Measurements from ENCODE around the gene FYB1. TPM values are rescaled to one million over a fixed set of nuclear protein-coding genes. Genes with fewer than 3 reads are reported as not detected.

Gene FYB1
- total RNA-seq, 1 experiment from 2014 or later: 0.46 TPM

- intact Hi-C loops (cut with micrococcal nuclease; ENCODE audit: unreplicated experiment): no loop called here
- no peak overlapping the region for H3K27ac ChIP-seq (ENCODE audit: low read length)
- DNase-seq (ENCODE audit: low read depth, low spot score) (no peak), ATAC-seq (no peak)
- H3K4me1 ChIP-seq (ENCODE audit: control insufficient read depth, insufficient read depth, low read length): no peaks in the 10 kb centered on the region
- ChIA-PET CTCF (no interaction called here), POLR2A (no interaction called here)
- in situ Hi-C loops (cut with HindIII; ENCODE audit: low pct_unique_long_range_greater_than_20kb, low sequenced_read_pairs): no loop called here
- H3K36me3 ChIP-seq (ENCODE audit: control insufficient read depth, insufficient read depth, low read length): no peaks in the 10 kb centered on the region
- TF ChIP-seq POLR2AphosphoS5 (IDR thresholded peaks at IDR 0.05; ENCODE audit: low read depth, low read length): no peak
- no peak for TF ChIP-seq CTCF (IDR thresholded peaks at IDR 0.05)
- no peak for TF ChIP-seq REST (IDR thresholded peaks at IDR 0.05; ENCODE audit: insufficient read depth in 1 of 2, low read depth in 2 of 2, low read length in 1 of 2)
- TF ChIP-seq SIN3A (IDR thresholded peaks at IDR 0.05; ENCODE audit: borderline replicate concordance, insufficient read depth, low read depth, low read length): no peak
- no peak for TF ChIP-seq TCF7L2 (IDR thresholded peaks at IDR 0.05; ENCODE audit: low read depth, low read length)
- H3K27me3 ChIP-seq (ENCODE audit: control insufficient read depth, insufficient read depth, low read length): no peaks in the 10 kb centered on the region
- H3K9me3 ChIP-seq (ENCODE audit: control insufficient read depth, insufficient read depth, low read depth, low read length): no peaks in the 10 kb centered on the region
- H3K4me3 ChIP-seq (ENCODE audit: low read depth in 2 of 2, low read length in 2 of 2): no peak overlapping the region
- BruUV-seq (replicated peaks): no TSS peak
Observed at GRCh38 chr5:39266442-39266841, 47.1 kb upstream of the FYB1 start.

GRCh38 chr5:39264528-39264927, 45.2 kb upstream of the FYB1 start:
- no peaks in the 10 kb centered on the region for H3K27me3 ChIP-seq (ENCODE audit: control insufficient read depth, insufficient read depth, low read length)
- no peaks in the 10 kb centered on the region for H3K4me1 ChIP-seq (ENCODE audit: control insufficient read depth, insufficient read depth, low read length)
- CTCF ChIA-PET: no interaction called here
- no TSS peak for BruUV-seq (replicated peaks)
- H3K9me3 ChIP-seq (ENCODE audit: control insufficient read depth, insufficient read depth, low read depth, low read length): no peaks in the 10 kb centered on the region
- H3K36me3 ChIP-seq (ENCODE audit: control insufficient read depth, insufficient read depth, low read length): no peaks in the 10 kb centered on the region
- TF ChIP-seq TCF7L2 (IDR thresholded peaks at IDR 0.05; ENCODE audit: low read depth, low read length) (no peak), POLR2AphosphoS5 (IDR thresholded peaks at IDR 0.05; ENCODE audit: low read depth, low read length) (no peak), CTCF (IDR thresholded peaks at IDR 0.05) (no peak), REST (IDR thresholded peaks at IDR 0.05; ENCODE audit: insufficient read depth in 1 of 2, low read depth in 2 of 2, low read length in 1 of 2) (no peak), SIN3A (IDR thresholded peaks at IDR 0.05; ENCODE audit: borderline replicate concordance, insufficient read depth, low read depth, low read length) (no peak)
- POLR2A ChIA-PET: interaction anchor here (0.7 kb wide), 1 partner anchor 211 kb away, joined by 8 read pairs; no protein-coding TSS in a partner anchor
- no peak overlapping the region for H3K27ac ChIP-seq (ENCODE audit: low read length)
- no peak overlapping the region for H3K4me3 ChIP-seq (ENCODE audit: low read depth in 2 of 2, low read length in 2 of 2)
- intact Hi-C loops (cut with micrococcal nuclease; ENCODE audit: unreplicated experiment) (no loop called here), in situ Hi-C loops (cut with HindIII; ENCODE audit: low pct_unique_long_range_greater_than_20kb, low sequenced_read_pairs) (no loop called here)
- DNase-seq (ENCODE audit: low read depth, low spot score) (no peak), ATAC-seq (no peak)

All from Panc1 (cell line).